Adrenal gland (tissue), 5 donors: ENCODE data around the gene APOLD1.

Experiments used
- CTCF ChIP-seq, 6 experiments: fragments of 450-650 bp in 4 of 6; fragments of 200-600 bp in 2 of 6; sonication (generic) in 1 of 6; IDR thresholded peaks; 1 replicate in 5 of 6; 2 replicates in 1 of 6; pipeline versions ENCODE4 v1.5.1 to v1.8.0; 2016 to 2021; ENCODE audit warnings: antibody characterized with exemption in 6 of 6, mild to moderate bottlenecking in 2 of 6, moderate library complexity in 1 of 6
- POLR2A ChIP-seq, 2 donors: fragments of 450-650 bp; IDR thresholded peaks; one replicate each; pipeline ENCODE4 v1.6.1; 2017; ENCODE audit warnings: antibody characterized with exemption in 2 of 2, mild to moderate bottlenecking in 2 of 2, moderate library complexity in 1 of 2
- donor health status: DM: no; HTN: no; CAD: no.

- TF ChIP-seq CTCF (IDR thresholded peaks at IDR 0.05) (no peak), POLR2A (IDR thresholded peaks at IDR 0.05) (no peak)
These were observed 21.5 kb downstream of the APOLD1 start for GRCh38 chr12:12806784-12807516.
